PC-9 (cell line): Measurements from ENCODE around the gene NCDN.

Experiments used
- CTCF ChIP-seq: fragments of 200-600 bp; sonication (generic); conservative IDR thresholded peaks from 2 replicates; pipeline ENCODE4 v1.6.1; 2017; ENCODE audit warnings: mixed run types, antibody characterized with exemption, mild to moderate bottlenecking, moderate library complexity
- EZH2 ChIP-seq: fragments of 200-600 bp; sonication (generic); IDR thresholded peaks from 2 replicates; pipeline ENCODE4 v1.8.0; 2017; ENCODE audit warnings: antibody characterized with exemption, low read depth

DNA sequence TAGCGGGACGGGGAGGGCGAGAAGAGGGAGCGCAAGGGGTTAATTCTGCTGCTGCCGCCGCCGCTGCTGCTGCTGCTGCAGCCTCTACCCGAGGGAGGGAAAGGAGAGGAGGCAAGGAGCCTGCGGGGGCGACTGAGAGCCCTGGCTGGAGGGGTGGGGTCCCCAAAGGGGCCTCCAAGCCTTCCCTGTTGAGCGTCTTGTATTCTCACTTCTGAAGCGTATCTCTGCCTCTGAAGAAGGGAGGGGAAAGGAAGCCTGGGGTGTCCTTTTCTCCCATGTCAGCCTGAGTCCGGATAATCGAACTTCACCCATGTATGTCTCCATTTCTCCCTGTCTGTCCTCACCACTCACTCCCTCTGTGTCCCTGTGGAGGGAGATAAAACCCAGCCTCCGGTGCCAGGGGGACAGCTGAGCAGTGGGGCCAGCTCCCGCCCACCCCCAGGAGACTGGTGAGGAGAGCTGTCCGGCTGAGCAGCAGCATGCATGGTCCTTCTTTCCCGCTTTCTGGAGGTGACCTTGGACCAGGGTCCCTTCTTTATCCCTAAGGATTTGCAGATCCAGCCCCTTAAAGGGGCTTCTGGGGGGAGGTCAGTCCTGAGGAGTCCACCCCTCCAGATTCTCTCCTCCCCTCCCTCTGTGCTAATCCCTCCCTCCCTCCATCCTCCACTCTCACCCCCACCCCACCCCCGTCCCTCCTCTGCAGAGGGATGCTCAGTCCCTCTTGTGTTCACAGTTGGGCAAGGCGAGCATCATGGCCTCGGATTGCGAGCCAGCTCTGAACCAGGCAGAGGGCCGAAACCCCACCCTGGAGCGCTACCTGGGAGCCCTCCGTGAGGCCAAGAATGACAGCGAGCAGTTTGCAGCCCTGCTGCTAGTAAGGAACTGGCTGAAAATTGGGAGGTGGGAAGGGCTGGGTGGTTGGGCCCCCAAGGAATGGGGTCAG lies 1.0 kb downstream of the NCDN start:
- TF ChIP-seq CTCF (no peak), EZH2 (no peak)
